Vagina (tissue), 2 donors: Measurements from ENCODE around the gene NAA40.
"Not testable (repeated sequence)": the region's sequence is repeated elsewhere in the genome, so short reads cannot be mapped to it uniquely, and the experiment has no call there.

Source experiments
- CTCF ChIP-seq, 3 experiments: fragments of 450-650 bp in 2 of 3; fragments of 200-600 bp in 1 of 3; sonication (generic) in 1 of 3; IDR thresholded peaks; one replicate each; pipeline ENCODE4 v1.5.1; 2017 to 2019; ENCODE audit warnings: antibody characterized with exemption in 3 of 3, mild to moderate bottlenecking in 2 of 3, moderate library complexity in 2 of 3
- POLR2A ChIP-seq, 2 donors: fragments of 450-650 bp; IDR thresholded peaks; one replicate each; pipeline ENCODE4 v1.6.1; 2017; ENCODE audit warnings: antibody characterized with exemption in 2 of 2, mild to moderate bottlenecking in 2 of 2, moderate library complexity in 2 of 2
- POLR2AphosphoS5 ChIP-seq, 2 donors: sonication (generic); formaldehyde crosslinking; IDR thresholded peaks; one replicate each; pipeline ENCODE4 v1.9.0; 2017; ENCODE audit warnings: antibody characterized with exemption in 2 of 2, mild to moderate bottlenecking in 2 of 2, low read depth in 1 of 2; ENCODE audit not compliant: insufficient read depth in 1 of 2

GRCh38 chr11:63973912-63974258 lies 35.1 kb downstream of the NAA40 start:
- TF ChIP-seq POLR2A (IDR thresholded peaks at IDR 0.05); CTCF (IDR thresholded peaks at IDR 0.05); POLR2AphosphoS5 (IDR thresholded peaks at IDR 0.05; ENCODE audit: insufficient read depth in 1 of 2, low read depth in 1 of 2): not testable (repeated sequence)
